OCI-LY7 (cell line): ENCODE data around the gene SLC35E2B. TPM values are rescaled to one million over a fixed set of nuclear protein-coding genes. Genes with fewer than 3 reads are reported as not detected.

Experiments used
- BruUV-seq: library from RNA; stranded (reverse); fragments of 400-500 nt; replicated peaks from 2 replicates; lab custom pipeline; 2021; lab: Mats Ljungman, UMichigan
- CTCF ChIA-PET: fragments of 300-600 bp; sonication (Branson Sonifier 250); formaldehyde crosslinking; loops from one replicate; lab custom pipeline; 2022; ENCODE audit warnings: antibody characterized with exemption; ENCODE audit not compliant: unreplicated experiment; lab: Charles Lee
- POLR2A ChIA-PET: fragments of 300-600 bp; sonication (Branson Sonifier 250); formaldehyde crosslinking; loops from one replicate; lab custom pipeline; 2022; ENCODE audit warnings: antibody characterized with exemption; lab: Charles Lee
- DNase-seq: peaks from one replicate; pipeline ENCODE4 v3.0.0-alpha.2; 2015; ENCODE audit warnings: low spot score
- H2AFZ ChIP-seq: fragments of 200-600 bp; sonication (generic), shearing (Covaris generic); 2 replicates; pipeline ENCODE4 v1.6.1; 2014; ENCODE audit warnings: mild to moderate bottlenecking, antibody characterized with exemption, low read length, moderate library complexity
- H3K27ac ChIP-seq: fragments of 200-600 bp; sonication (generic); 2 replicates; pipeline ENCODE4 v1.5.1; 2014; ENCODE audit warnings: mixed run types, low read depth, mild to moderate bottlenecking, moderate library complexity, low read length, inconsistent platforms; ENCODE audit not compliant: poor library complexity, severe bottlenecking
- H3K36me3 ChIP-seq: fragments of 200-600 bp; sonication (generic); 2 replicates; pipeline ENCODE4 v1.6.1; 2014; ENCODE audit warnings: mild to moderate bottlenecking, antibody characterized with exemption, low read length, moderate library complexity, mixed read lengths; ENCODE audit not compliant: insufficient read depth
- H3K4me1 ChIP-seq: fragments of 200-600 bp; sonication (generic); 2 replicates; pipeline ENCODE4 v1.5.1; 2014; ENCODE audit warnings: mild to moderate bottlenecking, low read length; ENCODE audit not compliant: insufficient read depth, poor library complexity, severe bottlenecking
- H3K4me2 ChIP-seq: fragments of 200-600 bp; sonication (generic); 2 replicates; pipeline ENCODE4 v1.6.1; 2014; ENCODE audit warnings: mild to moderate bottlenecking, low read length
- H3K4me3 ChIP-seq: fragments of 200-600 bp; sonication (generic); 2 replicates; pipeline ENCODE4 v1.5.1; 2014; ENCODE audit warnings: mild to moderate bottlenecking, low read depth, low read length; ENCODE audit not compliant: poor library complexity, severe bottlenecking
- H3K79me2 ChIP-seq: fragments of 200-600 bp; sonication (generic); 2 replicates; pipeline ENCODE4 v1.6.1; 2016; ENCODE audit warnings: low read depth, mild to moderate bottlenecking, low read length, moderate library complexity, mixed read lengths; ENCODE audit not compliant: insufficient read depth
- H3K9me2 ChIP-seq: fragments of 200-600 bp; sonication (generic); 2 replicates; pipeline ENCODE4 v1.6.1; 2016; ENCODE audit warnings: mild to moderate bottlenecking, low read length, mixed read lengths; ENCODE audit not compliant: insufficient read depth
- H3K9me3 ChIP-seq: fragments of 200-600 bp; sonication (generic); 2 replicates; pipeline ENCODE4 v1.6.1; 2014; ENCODE audit warnings: mild to moderate bottlenecking, mixed run types, low read length, mixed read lengths
- H4K20me1 ChIP-seq: fragments of 200-600 bp; sonication (generic); 2 replicates; pipeline ENCODE4 v1.6.1; 2014; ENCODE audit warnings: mild to moderate bottlenecking, antibody characterized with exemption, low read length, moderate library complexity, mixed read lengths; ENCODE audit not compliant: insufficient read depth
- CTCF ChIP-seq: fragments of 200-600 bp; sonication (generic); conservative IDR thresholded peaks from 2 replicates; pipeline ENCODE4 v1.5.1; 2014; ENCODE audit warnings: mild to moderate bottlenecking, antibody characterized with exemption, low read length, moderate library complexity, mixed read lengths
- EZH2phosphoT487 ChIP-seq: fragments of 200-600 bp; sonication (generic); IDR thresholded peaks from 2 replicates; pipeline ENCODE4 v1.6.1; 2018; ENCODE audit warnings: low read depth, borderline replicate concordance, mild to moderate bottlenecking, mixed run types, antibody characterized with exemption, low read length, moderate library complexity, mixed read lengths
- intact Hi-C: fragments of 100-400 bp; cut with micrococcal nuclease; formaldehyde crosslinking; loops from one replicate; pipeline ENCODE4 v1.10.0; 2022; ENCODE audit not compliant: unreplicated experiment
- total RNA-seq, 2 experiments: library from RNA; depleted of rRNA in 1 of 2; stranded (reverse); fragments of >200 nt in 1 of 2; shearing (Covaris generic) in 1 of 2; gene quantifications; 2 replicates each; pipeline ENCODE4 v1.2.3, GENCODE V29; 2014 to 2022

Gene SLC35E2B
- total RNA-seq, 2 experiments from 2014 or later = 26.6 to 58.9 TPM

GRCh38 chr1:1623181-1623630, 69.4 kb downstream of the SLC35E2B start:
- Histone ChIP-seq H3K4me3 (no peak overlapping the region), H2AFZ (no peak overlapping the region), H4K20me1 (no peaks in the 10 kb centered on the region; the same call in 1 of the 2 replicates), H3K9me2 (no peaks in the 10 kb centered on the region), H3K27ac (no peak overlapping the region), H3K36me3 (no peaks in the 10 kb centered on the region), H3K79me2 (no peaks in the 10 kb centered on the region), H3K4me1 (peaks cover 8% of the 10 kb centered on the region), H3K9me3 (no peaks in the 10 kb centered on the region), H3K4me2 (no peak overlapping the region)
- TF ChIP-seq EZH2phosphoT487 (no peak), CTCF (no peak)
- ChIA-PET POLR2A (no interaction called here), CTCF (no interaction called here)
- no peak for DNase-seq
- intact Hi-C loops = no loop called here
- BruUV-seq = no TSS peak

- ChIA-PET CTCF (no interaction called here), POLR2A (no interaction called here)
- H3K4me1 ChIP-seq = peaks cover 4% of the 10 kb centered on the region
- H3K79me2 ChIP-seq = no peaks in the 10 kb centered on the region
- H3K4me3 ChIP-seq = no peak overlapping the region
- H4K20me1 ChIP-seq = no peaks in the 10 kb centered on the region; the same call in 1 of the 2 replicates
- no peak for DNase-seq
- no peaks in the 10 kb centered on the region for H3K9me3 ChIP-seq
- H3K27ac ChIP-seq = no peak overlapping the region
- no TSS peak for BruUV-seq
- no peaks in the 10 kb centered on the region for H3K36me3 ChIP-seq
- H3K4me2 ChIP-seq = no peak overlapping the region
- TF ChIP-seq CTCF = no peak
- no peak for TF ChIP-seq EZH2phosphoT487
- intact Hi-C loops = no loop called here
- H3K9me2 ChIP-seq = no peaks in the 10 kb centered on the region
- no peak overlapping the region for H2AFZ ChIP-seq
These were observed 69.9 kb downstream of the SLC35E2B start for GRCh38 chr1:1622788-1623094.

- CTCF ChIA-PET = no interaction called here
- H3K9me2 ChIP-seq = no peaks in the 10 kb centered on the region
- H3K36me3 ChIP-seq = no peaks in the 10 kb centered on the region
- no peaks in the 10 kb centered on the region for H3K79me2 ChIP-seq
- no peak overlapping the region for H2AFZ ChIP-seq
- no peak for TF ChIP-seq EZH2phosphoT487
- TF ChIP-seq CTCF = no peak
- no peak overlapping the region for H3K4me3 ChIP-seq
- no peaks in the 10 kb centered on the region for H3K9me3 ChIP-seq
- BruUV-seq = no TSS peak
- H4K20me1 ChIP-seq = no peaks in the 10 kb centered on the region; the same call in 1 of the 2 replicates
- POLR2A ChIA-PET = no interaction called here
- intact Hi-C loops = no loop called here
- no peak for DNase-seq
- H3K27ac ChIP-seq = no peak overlapping the region
- H3K4me1 ChIP-seq = peaks cover under 1% of the 10 kb centered on the region
- no peak overlapping the region for H3K4me2 ChIP-seq
These were observed 70.4 kb downstream of the SLC35E2B start for GRCh38 chr1:1622010-1622787.
